Subcutaneous adipose tissue (tissue), 4 donors: ENCODE measurements around the gene CACNB3. TPM values are rescaled to one million over a fixed set of nuclear protein-coding genes. Genes with fewer than 3 reads are reported as not detected.

Experiments
- CTCF ChIP-seq: fragments of 450-650 bp; IDR thresholded peaks from one replicate; pipeline ENCODE4 v1.5.1; 2016; ENCODE audit warnings: low read depth, mild to moderate bottlenecking, control low read depth, antibody characterized with exemption, moderate library complexity
- total RNA-seq, 4 donors: library from RNA; depleted of rRNA; stranded (reverse); fragments of >200 nt; gene quantifications; one replicate each; pipeline ENCODE4 v1.1.0, GENCODE V29; 2016

The CACNB3 gene
- total RNA-seq, 4 donors from 2014 or later = 2.4 to 12.4 (median 6.4) TPM

GRCh38 chr12:48828293-48828692 is 10.0 kb downstream of the CACNB3 start:
- no peak for TF ChIP-seq CTCF

- TF ChIP-seq CTCF = no peak
Observed at GRCh38 chr12:48828841-48829575, 10.7 kb downstream of the CACNB3 start.

GRCh38 chr12:48831257-48831656 is 13.0 kb downstream of the CACNB3 start:
- no peak for TF ChIP-seq CTCF

- TF ChIP-seq CTCF = no peak
Observed at GRCh38 chr12:48832321-48833060, 14.2 kb downstream of the CACNB3 start.

- TF ChIP-seq CTCF = no peak
Observed at GRCh38 chr12:48838048-48838447, 19.8 kb downstream of the CACNB3 start.

GRCh38 chr12:48851883-48852733 is 33.8 kb downstream of the CACNB3 start, which contains the start of gene DDX23:
TSS of gene DDX23 (minus strand) at chr12:48852163. CDS start at chr12:48845782, 6,381 bp downstream.
- TF ChIP-seq CTCF = no peak
